HG03354 (cell line): Measurements from ENCODE around the gene OR10J1.
"Not testable (repeated sequence)": the region's sequence is repeated elsewhere in the genome, so short reads cannot be mapped to it uniquely, and the experiment has no call there.

ENCODE experiments used
- ATAC-seq: cut with Tn5 transposase; IDR thresholded peaks from one replicate; pipeline ENCODE4 v1.9.1; 2021; ENCODE audit warnings: mild to moderate bottlenecking; ENCODE audit not compliant: unreplicated experiment, poor library complexity, severe bottlenecking

Gene OR10J1

DNA sequence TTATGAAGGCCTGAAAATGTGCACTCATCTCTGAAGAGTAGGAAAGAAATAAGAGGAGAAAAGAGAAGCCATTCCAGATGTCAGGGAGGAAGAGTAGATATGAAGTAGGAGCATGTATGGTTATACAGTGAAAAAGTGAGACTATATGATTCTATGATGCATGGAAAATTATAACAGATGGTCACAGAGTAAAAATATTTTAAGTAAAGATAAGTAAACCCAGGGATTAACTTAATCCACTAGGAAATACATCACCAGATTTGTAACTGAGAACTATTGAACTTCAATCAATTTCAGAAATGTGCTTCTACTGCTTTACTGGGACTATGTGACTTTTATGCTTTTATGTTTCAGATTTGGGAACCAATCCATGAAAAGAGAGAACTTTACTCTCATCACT, at the start of gene OR10J1:
TSS of gene OR10J1 (plus strand) at position 301 of the 400 bp plus-strand sequence. CDS start at position 371, 70 bp downstream.
- ATAC-seq: no peak

- ATAC-seq: no peak
Measured at GRCh38 chr1:159406821-159407220, 32.7 kb upstream of the OR10J1 start.

- no peak for ATAC-seq
Measured at GRCh38 chr1:159408862-159409400, 30.6 kb upstream of the OR10J1 start.

GRCh38 chr1:159421821-159422220, 17.7 kb upstream of the OR10J1 start:
- no peak for ATAC-seq

GRCh38 chr1:159428536-159428935, 11.0 kb upstream of the OR10J1 start:
- no peak for ATAC-seq

DNA sequence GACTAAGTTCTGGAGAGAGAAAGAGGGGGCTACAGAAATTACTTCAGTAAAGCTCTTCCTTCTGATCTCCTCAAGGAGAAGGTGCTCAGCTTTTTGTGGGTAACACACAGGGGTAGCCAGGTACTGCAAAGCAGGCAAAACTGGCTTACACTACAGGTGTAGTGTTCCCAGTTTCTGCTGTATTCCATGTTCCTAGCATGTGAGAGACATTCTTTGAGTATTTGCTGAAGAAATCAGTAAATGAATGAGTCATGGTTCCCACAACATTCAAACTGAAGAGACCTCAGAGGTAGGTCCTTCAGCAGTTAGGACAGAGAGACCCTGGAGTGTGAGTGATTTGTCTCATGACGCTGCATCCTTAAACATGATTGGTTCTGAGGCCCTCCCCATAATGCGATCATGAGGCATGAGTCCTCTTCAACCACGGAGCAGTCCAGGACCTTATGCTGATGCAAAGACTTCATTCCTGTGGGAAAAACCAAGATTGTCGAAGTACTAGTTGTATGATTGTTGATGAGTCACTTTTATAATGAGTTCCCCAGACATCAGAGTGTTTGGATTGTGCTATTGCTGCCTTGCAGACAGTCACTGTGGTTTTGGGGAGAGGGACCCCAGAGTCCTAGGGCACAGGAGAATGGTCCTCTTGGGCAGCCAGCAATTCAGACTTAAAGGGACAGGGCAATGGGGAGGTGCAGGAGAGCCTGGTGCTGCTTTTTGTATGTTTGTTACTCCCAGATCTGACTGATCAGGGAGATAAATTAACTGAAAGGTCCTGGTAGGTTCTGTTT, 10.3 kb upstream of the OR10J1 start:
- ATAC-seq: no peak

- ATAC-seq: no peak
Measured at GRCh38 chr1:159430985-159431384, 8.5 kb upstream of the OR10J1 start.

DNA sequence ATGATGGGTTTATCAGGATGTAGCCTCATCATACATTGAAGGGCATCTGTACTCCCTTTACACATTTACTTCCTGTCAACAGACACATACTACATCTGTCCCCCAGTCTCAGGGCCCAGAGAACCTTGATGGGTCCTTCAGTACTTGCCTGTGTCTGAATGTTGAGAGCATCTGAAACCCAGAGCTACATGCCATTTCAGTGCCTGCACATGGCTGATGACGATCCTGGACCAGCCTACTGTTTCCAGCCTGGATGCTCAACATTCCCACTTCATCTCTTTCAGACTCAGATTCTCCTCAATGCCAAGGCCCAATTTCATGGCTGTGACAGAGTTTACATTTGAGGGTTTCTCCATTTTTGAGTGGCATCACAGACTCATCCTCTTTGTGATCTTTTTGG, 7.6 kb upstream of the OR10J1 start, which contains the start of gene OR10J4:
TSS of gene OR10J4 (plus strand) at position 301 of the 400 bp plus-strand sequence.
- ATAC-seq: no peak

DNA sequence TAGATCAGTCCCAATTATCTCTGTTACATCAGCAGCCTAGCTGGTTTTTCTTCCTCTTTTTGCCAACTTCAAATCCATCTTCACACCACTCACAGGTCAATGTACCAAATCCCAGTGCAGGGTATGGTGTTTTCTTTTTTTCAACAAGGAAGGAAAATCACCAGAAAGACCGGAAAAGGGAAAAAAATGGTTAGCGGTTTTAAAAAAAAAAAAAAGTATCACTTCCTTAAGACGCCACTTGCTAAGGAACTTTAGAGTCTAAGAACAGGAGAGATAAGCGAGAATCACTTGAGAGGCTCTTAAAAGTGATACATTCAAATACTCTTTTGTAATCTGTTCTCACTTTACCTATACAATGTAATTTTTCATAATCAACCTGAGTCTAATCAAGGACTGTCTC, 3.1 kb upstream of the OR10J1 start:
- ATAC-seq: no peak

- no peak for ATAC-seq
Measured at GRCh38 chr1:159441360-159441759, 1.8 kb downstream of the OR10J1 start.

GRCh38 chr1:159442428-159442827, 2.9 kb downstream of the OR10J1 start:
- no peak for ATAC-seq

- ATAC-seq: no peak
Measured at GRCh38 chr1:159443066-159443750, 3.7 kb downstream of the OR10J1 start.

- no peak for ATAC-seq
Measured at GRCh38 chr1:159444511-159444910, 5.0 kb downstream of the OR10J1 start.

DNA sequence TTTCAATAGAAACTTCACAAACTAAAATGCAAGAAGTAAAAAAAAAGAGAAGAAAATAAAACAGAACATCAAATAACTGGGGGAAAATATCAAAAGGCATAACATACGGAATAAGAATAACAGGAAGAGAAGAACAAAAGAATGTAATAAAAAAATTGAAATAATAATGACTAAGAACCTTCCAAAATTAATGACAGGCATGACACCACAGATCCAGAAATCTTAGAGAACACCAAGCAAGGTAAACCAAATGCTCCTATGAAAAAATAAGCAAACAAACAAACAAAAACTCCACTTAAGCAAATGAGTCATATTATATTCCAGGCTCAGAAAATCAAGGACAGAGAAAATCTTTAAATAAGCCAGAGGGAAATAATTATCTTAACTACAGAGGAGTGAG, 8.7 kb downstream of the OR10J1 start:
- ATAC-seq: no peak

DNA sequence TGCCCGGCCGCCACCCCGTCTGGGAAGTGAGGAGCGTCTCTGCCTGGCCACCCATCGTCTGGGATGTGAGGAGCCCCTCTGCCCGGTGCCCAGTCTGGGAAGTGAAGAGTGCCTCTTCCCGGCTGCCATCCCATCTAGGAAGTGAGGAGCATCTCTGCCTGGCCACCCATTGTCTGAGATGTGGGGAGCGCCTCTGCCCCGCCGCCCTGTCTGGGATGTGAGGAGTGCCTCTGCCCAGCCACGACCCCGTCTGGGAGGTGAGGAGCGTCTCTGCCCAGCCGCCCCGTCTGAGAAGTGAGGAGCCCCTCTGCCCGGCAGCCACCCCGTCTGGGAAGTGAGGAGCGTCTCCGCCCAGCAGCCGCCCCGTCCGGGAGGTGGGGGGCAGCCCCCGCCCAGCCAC, 10.1 kb downstream of the OR10J1 start:
- ATAC-seq: not testable (repeated sequence)

- ATAC-seq: no peak
Measured at GRCh38 chr1:159459551-159459950, 20.0 kb downstream of the OR10J1 start.

- no peak for ATAC-seq
Measured at GRCh38 chr1:159465191-159465603, 25.7 kb downstream of the OR10J1 start.

- ATAC-seq: no peak
Measured at GRCh38 chr1:159468321-159468720, 28.8 kb downstream of the OR10J1 start.

GRCh38 chr1:159469921-159470533, 30.5 kb downstream of the OR10J1 start:
- no peak for ATAC-seq

- no peak for ATAC-seq
Measured at GRCh38 chr1:159473335-159473734, 33.8 kb downstream of the OR10J1 start.
